Vagina (tissue), 2 donors: Measurements from ENCODE around the gene NGEF. TPM values are rescaled to one million over a fixed set of nuclear protein-coding genes. Genes with fewer than 3 reads are reported as not detected.
"Not testable (repeated sequence)": the region's sequence is repeated elsewhere in the genome, so short reads cannot be mapped to it uniquely, and the experiment has no call there.

Source experiments
- DNase-seq, 2 donors: peaks; one replicate each; pipeline ENCODE4 v3.0.0-alpha.2; 2017; ENCODE audit errors: extremely low spot score in 2 of 2
- H3K27ac ChIP-seq: fragments of 200-600 bp; sonication (generic); one replicate; pipeline ENCODE4 v1.5.1; 2019
- H3K27me3 ChIP-seq: fragments of 200-600 bp; sonication (generic); one replicate; pipeline ENCODE4 v1.5.1; 2019
- H3K36me3 ChIP-seq, 2 donors: fragments of 200-600 bp; sonication (generic); one replicate each; pipeline ENCODE4 v1.5.1; 2017 to 2019
- H3K4me1 ChIP-seq: fragments of 200-600 bp; sonication (generic); one replicate; pipeline ENCODE4 v1.5.1; 2019
- H3K4me3 ChIP-seq, 2 donors: fragments of 200-600 bp; sonication (generic); 1 replicate in 1 of 2; 2 replicates in 1 of 2; pipeline ENCODE4 v1.5.1; 2016 to 2019
- H3K9me3 ChIP-seq: fragments of 200-600 bp; sonication (generic); one replicate; pipeline ENCODE4 v1.5.1; 2019
- POLR2A ChIP-seq, 2 donors: fragments of 450-650 bp; IDR thresholded peaks; one replicate each; pipeline ENCODE4 v1.6.1; 2017; ENCODE audit warnings: antibody characterized with exemption in 2 of 2, mild to moderate bottlenecking in 2 of 2, moderate library complexity in 2 of 2
- POLR2AphosphoS5 ChIP-seq, 2 donors: sonication (generic); formaldehyde crosslinking; IDR thresholded peaks; one replicate each; pipeline ENCODE4 v1.9.0; 2017; ENCODE audit warnings: antibody characterized with exemption in 2 of 2, mild to moderate bottlenecking in 2 of 2, low read depth in 1 of 2; ENCODE audit not compliant: insufficient read depth in 1 of 2
- intact Hi-C: fragments of 100-400 bp; cut with DNase I; formaldehyde crosslinking; loops from one replicate; pipeline ENCODE4 v1.15.1; 2023
- total RNA-seq: library from RNA; depleted of rRNA; stranded (reverse); fragments of >200 nt; gene quantifications from one replicate; pipeline ENCODE4 v1.2.3, GENCODE V29; 2016
- TF ChIP-seq, protein P1 (sequence below), 3 experiments: fragments of 450-650 bp in 2 of 3; fragments of 200-600 bp in 1 of 3; sonication (generic) in 1 of 3; IDR thresholded peaks; one replicate each; pipeline ENCODE4 v1.5.1; 2017 to 2019; ENCODE audit warnings: antibody characterized with exemption in 3 of 3, mild to moderate bottlenecking in 2 of 3, moderate library complexity in 2 of 3

The NGEF gene
- total RNA-seq, 1 donor from 2014 or later: 4.9 TPM

DNA sequence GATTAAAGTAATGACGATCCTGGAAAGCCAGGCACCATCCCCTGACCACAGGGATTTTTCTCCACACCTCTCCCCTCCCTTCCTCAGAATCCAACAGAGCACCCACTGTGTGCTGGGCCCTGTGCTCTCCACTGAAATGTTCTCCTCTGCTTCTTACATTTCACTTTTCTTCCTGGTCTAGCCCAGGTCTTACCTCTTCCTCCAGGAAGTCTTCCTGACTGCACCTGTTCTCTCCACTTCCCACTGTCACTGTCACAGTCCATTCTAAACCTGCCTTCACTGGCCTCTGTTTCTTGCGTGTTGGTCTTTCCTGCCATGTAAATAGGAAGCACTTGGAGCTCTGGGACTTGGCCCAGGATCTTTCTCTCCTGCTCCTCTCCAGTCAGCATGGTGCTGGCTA lies 7.4 kb upstream of the NGEF start:
- intact Hi-C loops: no loop called here
- no peak for DNase-seq
- no peaks in the 10 kb centered on the region for H3K36me3 ChIP-seq
- H3K4me1 ChIP-seq: no peaks in the 10 kb centered on the region
- H3K9me3 ChIP-seq: no peaks in the 10 kb centered on the region
- no peaks in the 10 kb centered on the region for H3K27me3 ChIP-seq
- no peak overlapping the region for H3K27ac ChIP-seq
- H3K4me3 ChIP-seq: no peak overlapping the region
- TF ChIP-seq POLR2AphosphoS5 (IDR thresholded peaks at IDR 0.05; ENCODE audit: insufficient read depth in 1 of 2, low read depth in 1 of 2) (no peak), POLR2A (IDR thresholded peaks at IDR 0.05) (no peak)
- TF ChIP-seq, protein P1, sequence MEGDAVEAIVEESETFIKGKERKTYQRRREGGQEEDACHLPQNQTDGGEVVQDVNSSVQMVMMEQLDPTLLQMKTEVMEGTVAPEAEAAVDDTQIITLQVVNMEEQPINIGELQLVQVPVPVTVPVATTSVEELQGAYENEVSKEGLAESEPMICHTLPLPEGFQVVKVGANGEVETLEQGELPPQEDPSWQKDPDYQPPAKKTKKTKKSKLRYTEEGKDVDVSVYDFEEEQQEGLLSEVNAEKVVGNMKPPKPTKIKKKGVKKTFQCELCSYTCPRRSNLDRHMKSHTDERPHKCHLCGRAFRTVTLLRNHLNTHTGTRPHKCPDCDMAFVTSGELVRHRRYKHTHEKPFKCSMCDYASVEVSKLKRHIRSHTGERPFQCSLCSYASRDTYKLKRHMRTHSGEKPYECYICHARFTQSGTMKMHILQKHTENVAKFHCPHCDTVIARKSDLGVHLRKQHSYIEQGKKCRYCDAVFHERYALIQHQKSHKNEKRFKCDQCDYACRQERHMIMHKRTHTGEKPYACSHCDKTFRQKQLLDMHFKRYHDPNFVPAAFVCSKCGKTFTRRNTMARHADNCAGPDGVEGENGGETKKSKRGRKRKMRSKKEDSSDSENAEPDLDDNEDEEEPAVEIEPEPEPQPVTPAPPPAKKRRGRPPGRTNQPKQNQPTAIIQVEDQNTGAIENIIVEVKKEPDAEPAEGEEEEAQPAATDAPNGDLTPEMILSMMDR (IDR thresholded peaks at IDR 0.05): no peak

DNA sequence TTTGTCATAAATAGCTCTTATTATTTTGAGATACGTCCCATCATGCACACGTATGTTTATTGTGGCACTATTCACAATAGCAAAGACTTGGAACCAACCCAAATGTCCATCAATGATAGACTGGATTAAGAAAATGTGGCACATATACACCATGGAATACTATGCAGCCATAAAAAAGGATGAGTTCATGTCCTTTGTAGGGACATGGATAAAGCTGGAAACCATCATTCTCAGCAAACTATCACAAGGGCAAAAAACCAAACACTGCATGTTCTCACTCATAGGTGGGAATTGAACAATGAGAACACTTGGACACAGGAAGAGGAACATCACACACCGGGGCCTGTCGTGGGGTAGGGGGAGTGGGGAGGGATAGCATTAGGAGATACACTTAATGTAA lies 6.6 kb upstream of the NGEF start:
- H3K4me3 ChIP-seq, DNase-seq, H3K27me3 ChIP-seq, H3K36me3 ChIP-seq, H3K27ac ChIP-seq, H3K9me3 ChIP-seq, intact Hi-C loops, H3K4me1 ChIP-seq: not testable (repeated sequence)

DNA sequence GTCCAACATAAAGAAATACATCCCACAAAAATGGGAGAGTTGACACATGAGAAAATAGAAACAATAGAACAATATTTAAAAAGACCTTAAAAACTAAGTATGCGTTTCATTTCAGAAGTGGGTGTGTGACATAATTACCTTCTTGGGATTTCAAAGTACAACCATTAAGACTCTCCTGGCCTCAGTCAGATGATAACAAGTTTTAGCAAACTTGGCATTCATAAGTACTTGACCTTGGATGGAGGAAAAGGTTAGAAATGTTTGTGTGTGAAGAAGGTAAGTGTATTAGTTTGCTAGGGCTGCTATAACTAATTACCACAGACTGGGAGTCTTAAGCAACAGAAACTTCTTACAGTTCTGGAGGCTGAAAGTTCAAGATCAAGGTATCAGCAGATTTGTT lies 4.9 kb upstream of the NGEF start:
- Histone ChIP-seq H3K4me1 (no peaks in the 10 kb centered on the region), H3K36me3 (no peaks in the 10 kb centered on the region), H3K27ac (no peak overlapping the region), H3K9me3 (no peaks in the 10 kb centered on the region), H3K27me3 (no peaks in the 10 kb centered on the region), H3K4me3 (no peak overlapping the region)
- intact Hi-C loops: no loop called here
- no peak for DNase-seq
- no peak for TF ChIP-seq POLR2A (IDR thresholded peaks at IDR 0.05)

DNA sequence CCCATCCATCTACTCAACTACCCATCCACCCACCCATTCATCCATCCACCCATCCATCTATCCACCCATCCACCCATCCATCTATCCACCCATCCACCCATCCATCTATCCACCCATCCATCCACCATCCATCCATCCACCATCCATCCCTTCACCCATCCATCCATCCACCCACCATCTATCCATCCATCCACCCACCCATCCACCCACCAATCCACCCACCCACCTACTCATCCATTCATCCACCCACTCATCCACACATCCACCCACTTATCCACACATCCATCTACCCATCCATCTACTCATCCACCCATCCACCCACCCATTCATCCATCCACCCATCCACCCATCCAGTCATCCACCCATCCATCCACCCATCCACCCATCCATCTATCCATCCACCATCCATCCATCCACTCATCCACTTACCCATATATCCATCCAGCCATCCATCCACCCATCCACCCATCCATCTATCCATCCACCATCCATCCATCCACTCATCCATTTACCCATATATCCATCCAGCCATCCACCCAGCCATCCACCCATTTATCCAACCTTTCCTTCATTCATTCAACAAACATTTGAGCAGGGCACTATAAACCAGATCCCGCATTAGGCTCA lies 2.1 kb upstream of the NGEF start:
- Histone ChIP-seq H3K27ac (no peak overlapping the region), H3K9me3 (no peaks in the 10 kb centered on the region), H3K36me3 (no peaks in the 10 kb centered on the region), H3K4me3 (no peak overlapping the region), H3K4me1 (no peaks in the 10 kb centered on the region), H3K27me3 (no peaks in the 10 kb centered on the region)
- intact Hi-C loops: no loop called here
- no peak for TF ChIP-seq POLR2A (IDR thresholded peaks at IDR 0.05)
- TF ChIP-seq POLR2AphosphoS5 (IDR thresholded peaks at IDR 0.05; ENCODE audit: insufficient read depth in 1 of 2, low read depth in 1 of 2): no peak
- TF ChIP-seq, protein P1 (IDR thresholded peaks at IDR 0.05): no peak
- DNase-seq: peak in 1 of 2 donors; percentile 61

DNA sequence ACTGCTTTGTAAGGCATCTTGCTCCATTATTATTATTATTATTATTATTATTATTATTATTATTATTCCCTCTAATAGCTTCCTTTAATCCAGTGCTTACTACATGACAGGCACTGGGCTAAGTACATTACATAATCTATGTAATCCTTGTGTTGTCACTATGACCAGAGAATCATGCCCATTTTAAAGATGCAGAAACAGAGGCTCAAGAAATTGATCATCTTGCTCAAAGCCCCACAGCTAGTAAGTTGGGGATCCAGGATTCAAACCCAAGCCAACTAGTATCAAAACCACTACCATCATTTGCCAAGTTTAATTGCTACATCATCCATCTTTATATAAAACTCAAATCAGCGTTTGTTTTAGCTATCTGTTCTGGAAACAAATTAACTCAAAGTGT lies 594 bp upstream of the NGEF start:
- H3K36me3 ChIP-seq: no peaks in the 10 kb centered on the region
- intact Hi-C loops: no loop called here
- no peak for TF ChIP-seq POLR2A (IDR thresholded peaks at IDR 0.05)
- TF ChIP-seq, protein P1 (IDR thresholded peaks at IDR 0.05): no peak
- no peak for TF ChIP-seq POLR2AphosphoS5 (IDR thresholded peaks at IDR 0.05; ENCODE audit: insufficient read depth in 1 of 2, low read depth in 1 of 2)
- no peaks in the 10 kb centered on the region for H3K27me3 ChIP-seq
- no peak overlapping the region for H3K27ac ChIP-seq
- H3K4me1 ChIP-seq: no peaks in the 10 kb centered on the region
- H3K9me3 ChIP-seq: no peaks in the 10 kb centered on the region
- no peak for DNase-seq
- no peak overlapping the region for H3K4me3 ChIP-seq

DNA sequence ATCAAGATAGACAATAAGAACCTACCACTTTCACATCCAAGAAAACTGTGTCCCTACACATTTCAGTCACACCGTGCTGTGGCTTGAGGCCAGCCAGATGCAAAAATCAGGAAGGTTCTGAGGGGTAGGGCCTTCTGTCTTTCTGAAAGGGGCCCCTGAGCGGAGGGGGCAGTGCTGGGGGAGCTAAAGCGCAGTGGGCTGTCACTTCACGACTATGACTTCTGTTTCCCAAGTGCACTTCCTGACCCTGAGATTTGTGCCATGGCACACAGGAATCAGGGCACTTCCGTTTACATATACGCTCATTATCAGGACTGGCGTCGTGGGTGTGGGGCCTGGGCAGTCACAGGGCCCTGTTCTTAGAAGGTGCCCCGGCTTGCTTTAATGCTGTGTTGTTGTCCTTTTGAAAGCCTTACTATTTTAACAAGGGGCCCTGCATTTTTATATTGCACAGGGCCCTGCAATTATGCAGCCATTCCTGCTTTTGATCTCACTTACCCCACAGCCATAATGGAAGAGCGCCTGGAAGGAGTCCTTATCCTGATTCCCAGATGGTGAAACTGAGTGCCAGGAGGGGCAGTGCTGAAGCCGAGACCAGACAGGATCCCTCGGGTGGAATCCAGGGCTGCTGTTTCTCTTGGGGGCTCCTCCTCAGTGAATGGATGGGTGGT lies 620 bp downstream of the NGEF start:
- TF ChIP-seq, protein P1 (IDR thresholded peaks at IDR 0.05): no peak
- no peak for TF ChIP-seq POLR2A (IDR thresholded peaks at IDR 0.05)
- TF ChIP-seq POLR2AphosphoS5 (IDR thresholded peaks at IDR 0.05; ENCODE audit: insufficient read depth in 1 of 2, low read depth in 1 of 2): no peak
- peak; percentile 40 to 65 for DNase-seq

More for the DNA sequence above, 620 bp downstream of the NGEF start:
- intact Hi-C loops: no loop called here
- Histone ChIP-seq H3K4me1 (no peaks in the 10 kb centered on the region), H3K27me3 (no peaks in the 10 kb centered on the region), H3K36me3 (no peaks in the 10 kb centered on the region), H3K9me3 (no peaks in the 10 kb centered on the region), H3K27ac (no peak overlapping the region), H3K4me3 (no peak overlapping the region)
